ENCODE data around the gene FBXO31. TPM values are rescaled to one million over a fixed set of nuclear protein-coding genes. Genes with fewer than 3 reads are reported as not detected.

Gene FBXO31
- total RNA-seq, 1 donor from 2014 or later, result 29.9 TPM

- Histone ChIP-seq H3K36me3 (no peaks in the 10 kb centered on the region), H3K4me3 (no peak overlapping the region), H3K27ac (no peak overlapping the region), H3K9me3 (no peaks in the 10 kb centered on the region), H3K4me1 (no peaks in the 10 kb centered on the region), H3K27me3 (no peaks in the 10 kb centered on the region)
- peak; percentile 62 for TF ChIP-seq CTCF (IDR thresholded peaks at IDR 0.05)
- ATAC-seq, result peak; percentile 43
- intact Hi-C loops (cut with DNase I), result no loop called here
- no peak for DNase-seq
These were observed 85.5 kb downstream of the FBXO31 start for GRCh38 chr16:87297918-87298631.

- H3K9me3 ChIP-seq, result no peaks in the 10 kb centered on the region
- peak; percentile 12 for ATAC-seq
- no peak overlapping the region for H3K27ac ChIP-seq
- no peaks in the 10 kb centered on the region for H3K36me3 ChIP-seq
- no peak overlapping the region for H3K4me3 ChIP-seq
- H3K27me3 ChIP-seq, result no peaks in the 10 kb centered on the region
- TF ChIP-seq CTCF (IDR thresholded peaks at IDR 0.05), result no peak
- DNase-seq, result no peak
- intact Hi-C loops (cut with DNase I), result no loop called here
- no peaks in the 10 kb centered on the region for H3K4me1 ChIP-seq
These were observed 86.2 kb downstream of the FBXO31 start for GRCh38 chr16:87297407-87297806.

- TF ChIP-seq CTCF (IDR thresholded peaks at IDR 0.05), result no peak
- H3K4me1 ChIP-seq, result no peaks in the 10 kb centered on the region
- H3K9me3 ChIP-seq, result no peaks in the 10 kb centered on the region
- ATAC-seq, result no peak
- intact Hi-C loops (cut with DNase I), result no loop called here
- no peaks in the 10 kb centered on the region for H3K27me3 ChIP-seq
- no peak overlapping the region for H3K27ac ChIP-seq
- DNase-seq, result no peak
- H3K36me3 ChIP-seq, result no peaks in the 10 kb centered on the region
- no peak overlapping the region for H3K4me3 ChIP-seq
These were observed 87.7 kb downstream of the FBXO31 start for GRCh38 chr16:87295661-87296531.

DNA sequence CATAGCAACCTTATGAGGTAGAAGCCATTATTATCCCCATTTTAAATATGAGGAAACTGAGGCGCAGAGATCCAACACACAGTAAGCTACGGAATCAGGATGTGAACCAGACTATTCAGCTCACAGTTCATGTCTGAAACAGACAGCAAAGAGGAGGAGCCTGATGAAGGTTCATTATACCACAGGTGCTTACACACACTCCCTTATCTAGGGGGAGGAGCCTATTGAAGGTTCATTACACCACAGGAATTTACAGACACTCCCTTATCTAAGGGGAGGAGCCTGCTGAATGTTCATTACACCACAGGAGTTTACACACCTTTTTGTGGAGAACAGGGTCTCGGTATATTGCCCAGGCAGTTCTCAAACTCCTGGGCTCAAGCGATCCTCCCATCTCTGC is 88.3 kb downstream of the FBXO31 start:
- no peak for TF ChIP-seq CTCF (IDR thresholded peaks at IDR 0.05)
- Histone ChIP-seq H3K9me3 (no peaks in the 10 kb centered on the region), H3K4me1 (no peaks in the 10 kb centered on the region), H3K4me3 (no peak overlapping the region), H3K27ac (no peak overlapping the region), H3K36me3 (no peaks in the 10 kb centered on the region), H3K27me3 (no peaks in the 10 kb centered on the region)
- peak; percentile 45 for ATAC-seq
- intact Hi-C loops (cut with DNase I), result no loop called here
- DNase-seq, result no peak

DNA sequence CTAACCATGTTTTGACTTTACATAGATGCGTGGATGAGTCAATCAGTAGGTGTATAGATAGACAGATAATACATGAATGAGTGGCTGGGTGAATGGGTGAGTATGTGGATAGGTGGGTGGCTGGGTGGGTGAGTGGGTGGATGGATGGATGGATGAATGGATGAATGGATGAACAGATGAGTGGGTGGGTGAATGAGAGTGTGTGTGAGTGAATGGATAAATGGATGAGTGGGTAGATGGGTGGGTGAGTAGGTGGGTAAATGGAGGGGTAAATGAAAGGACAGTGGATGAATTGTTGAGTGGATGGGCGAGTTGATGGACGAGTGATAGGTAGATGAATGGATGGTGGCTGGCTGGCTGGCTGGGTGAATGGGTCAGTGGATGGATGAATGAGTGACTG is 89.6 kb downstream of the FBXO31 start:
- Histone ChIP-seq H3K27me3 (no peaks in the 10 kb centered on the region), H3K36me3 (no peaks in the 10 kb centered on the region), H3K4me3 (no peak overlapping the region), H3K4me1 (no peaks in the 10 kb centered on the region), H3K9me3 (no peaks in the 10 kb centered on the region), H3K27ac (no peak overlapping the region)
- intact Hi-C loops (cut with DNase I), result no loop called here
- no peak for DNase-seq
- ATAC-seq, result no peak
- no peak for TF ChIP-seq CTCF (IDR thresholded peaks at IDR 0.05)

Data from upper lobe of right lung (tissue), 1 donor.